IMR-90 (cell line): ENCODE measurements around the gene ZFYVE21. TPM values are rescaled to one million over a fixed set of nuclear protein-coding genes. Genes with fewer than 3 reads are reported as not detected.

Experiments used
- microRNA-seq, 2 experiments: library from miRNA; stranded (forward) in 1 of 2; unstranded in 1 of 2; fragments of 10-50 nt in 1 of 2; fragments of <30 nt in 1 of 2; gene quantifications in 1 of 2; microRNA quantifications in 1 of 2; one replicate each; pipeline versions ENCODE3 to v1.1.0; 2013 to 2020; ENCODE audit not compliant: insufficient read depth in 1 of 2, insufficient read length in 1 of 2, unreplicated experiment in 1 of 2
- polyA plus RNA-seq, 3 experiments: library from polyadenylated mRNA; depleted of rRNA; stranded (reverse); fragments of >200 nt; gene quantifications; 2 replicates each; pipeline ENCODE4 v1.2.3, GENCODE V29; 2012; ENCODE audit warnings: low replicate concordance in 1 of 3
- small RNA-seq, 5 experiments: library from RNA; depleted of rRNA; stranded (forward); fragments of <200 nt; gene quantifications; one replicate each; pipeline ENCODE3, GENCODE V24; 2012
- total RNA-seq: library from RNA; depleted of rRNA; stranded (reverse); fragments of >200 nt; gene quantifications from 2 replicates; pipeline ENCODE4 v1.2.3, GENCODE V29; 2012; rRNA removed

The ZFYVE21 gene
- total and polyA plus RNA-seq, 2 of the 4 experiments (the other 2 are of a cell fraction), result 41.2 to 89.2 TPM

Small RNA genes lying within 50 kb of the gene (microRNA-seq; reads per million reads assigned to microRNA genes)
- gene RF00019 (ENCODE audit: insufficient read depth, insufficient read length), result not detected

Small RNA genes lying within 50 kb of the gene (small RNA-seq; reads per million reads assigned to genes)
- 0 reads per million in 5 experiments for gene RF00019

Other genes with a start within 250 kb of the ZFYVE21 start
- 17.7 and 31.7 TPM in 2 replicates for gene CKB, start 193.0 kb upstream of the ZFYVE21 start, total RNA-seq
- 82.6 and 120 TPM in 2 replicates for gene CKB, start 193.0 kb upstream of the ZFYVE21 start, polyA plus RNA-seq (2012; rRNA removed)
- 5.7 and 6.4 TPM in 2 replicates for gene TRMT61A, start 186.6 kb upstream of the ZFYVE21 start, total RNA-seq
- 16.2 and 20.0 TPM in 2 replicates for gene TRMT61A, start 186.6 kb upstream of the ZFYVE21 start, polyA plus RNA-seq (2012; rRNA removed)
- gene BAG5, start 153.2 kb upstream of the ZFYVE21 start, total RNA-seq, result 22.2 and 32.2 TPM in 2 replicates
- gene BAG5, start 153.2 kb upstream of the ZFYVE21 start, polyA plus RNA-seq (2012; rRNA removed), result 5.2 and 6.7 TPM in 2 replicates
- 12.2 and 20.6 TPM in 2 replicates for gene COA8, start 152.8 kb upstream of the ZFYVE21 start, total RNA-seq
- gene COA8, start 152.8 kb upstream of the ZFYVE21 start, polyA plus RNA-seq (2012; rRNA removed), result 18.5 and 21.1 TPM in 2 replicates
- 101 and 139 TPM in 2 replicates for gene KLC1, start 86.6 kb upstream of the ZFYVE21 start, total RNA-seq
- gene KLC1, start 86.6 kb upstream of the ZFYVE21 start, polyA plus RNA-seq (2012; rRNA removed), result 155 and 157 TPM in 2 replicates
- gene XRCC3, start 359 bp upstream of the ZFYVE21 start, total RNA-seq, result 7.5 and 8.1 TPM in 2 replicates
- gene XRCC3, start 359 bp upstream of the ZFYVE21 start, polyA plus RNA-seq (2012; rRNA removed), result 9.0 and 9.5 TPM in 2 replicates
- gene PPP1R13B, start 131.8 kb downstream of the ZFYVE21 start, total RNA-seq, result 1.6 and 2.2 TPM in 2 replicates
- 2.8 and 3.7 TPM in 2 replicates for gene PPP1R13B, start 131.8 kb downstream of the ZFYVE21 start, polyA plus RNA-seq (2012; rRNA removed)
- gene TDRD9, start 212.6 kb downstream of the ZFYVE21 start, total RNA-seq, result under 0.01 and 0.18 TPM in 2 replicates
- 0.07 and 0.09 TPM in 2 replicates for gene TDRD9, start 212.6 kb downstream of the ZFYVE21 start, polyA plus RNA-seq (2012; rRNA removed)
- gene RD3L, start 226.7 kb downstream of the ZFYVE21 start, total RNA-seq, result not detected in 2 replicates
- gene RD3L, start 226.7 kb downstream of the ZFYVE21 start, polyA plus RNA-seq (2012; rRNA removed), result not detected in 2 replicates